Type B pancreatic cell (in vitro differentiated cells): ENCODE data around the gene RPL9. TPM values are rescaled to one million over a fixed set of nuclear protein-coding genes. Genes with fewer than 3 reads are reported as not detected.

Source experiments
- DNase-seq: peaks from one replicate; pipeline ENCODE4 v3.0.0; 2021; ENCODE audit warnings: mixed read lengths; ENCODE audit not compliant: unreplicated experiment; ENCODE audit errors: extremely low spot score
- H3K27ac Mint-ChIP-seq: 2 replicates; pipeline ENCODE4 v1.8.0; 2021; ENCODE audit warnings: mild to moderate bottlenecking, mixed read lengths
- H3K27me3 Mint-ChIP-seq: 2 replicates; pipeline ENCODE4 v1.8.0; 2021; ENCODE audit warnings: mixed read lengths
- H3K36me3 Mint-ChIP-seq: 2 replicates; pipeline ENCODE4 v1.8.0; 2021; ENCODE audit warnings: mixed read lengths
- H3K4me1 Mint-ChIP-seq: one replicate; pipeline ENCODE4 v1.8.0; 2021; ENCODE audit warnings: mixed read lengths; ENCODE audit not compliant: unreplicated experiment
- H3K4me3 Mint-ChIP-seq: 2 replicates; pipeline ENCODE4 v1.8.0; 2021; ENCODE audit warnings: mild to moderate bottlenecking, mixed read lengths
- H3K9me3 Mint-ChIP-seq: 2 replicates; pipeline ENCODE4 v1.8.0; 2021; ENCODE audit warnings: mixed read lengths
- total RNA-seq: library from RNA; stranded (reverse); gene quantifications from 2 replicates; pipeline ENCODE4 v1.2.1, GENCODE V29; 2021; ENCODE audit warnings: low replicate concordance
- TF ChIP-seq, protein P1 (sequence below): fragments of 200-600 bp; sonication (generic); conservative IDR thresholded peaks from 2 replicates; pipeline ENCODE4 v1.5.0; 2021; ENCODE audit warnings: antibody characterized with exemption, mild to moderate bottlenecking

RPL9 gene
- total RNA-seq, 1 donor from 2014 or later, result 1,887 TPM

DNA sequence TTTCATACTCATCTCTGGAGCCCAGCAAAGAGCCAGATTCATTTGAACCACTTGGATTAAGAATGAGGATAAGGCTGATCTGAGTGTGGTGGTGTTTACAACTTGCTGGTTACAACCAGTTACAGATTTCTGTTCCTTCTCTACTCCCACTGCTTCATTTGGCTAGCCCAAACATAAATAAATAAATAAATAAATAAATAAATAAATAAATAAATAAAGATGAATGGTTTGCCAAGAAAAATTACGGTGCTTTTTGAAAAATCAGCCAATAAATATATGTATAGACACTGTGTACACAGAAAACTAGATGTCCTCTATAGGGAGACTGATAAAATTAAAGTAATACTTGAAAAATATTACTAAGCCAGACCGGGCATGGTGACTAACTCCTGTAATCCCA lies 17.1 kb downstream of the RPL9 start:
- H3K4me1 Mint-ChIP-seq, result no peaks in the 10 kb centered on the region
- H3K27me3 Mint-ChIP-seq, result peaks cover 7% of the 10 kb centered on the region
- H3K36me3 Mint-ChIP-seq, result no peaks in the 10 kb centered on the region
- H3K9me3 Mint-ChIP-seq, result no peaks in the 10 kb centered on the region
- no peak overlapping the region for H3K27ac Mint-ChIP-seq
- DNase-seq, result no peak
- no peak overlapping the region for H3K4me3 Mint-ChIP-seq
- TF ChIP-seq, protein P1, sequence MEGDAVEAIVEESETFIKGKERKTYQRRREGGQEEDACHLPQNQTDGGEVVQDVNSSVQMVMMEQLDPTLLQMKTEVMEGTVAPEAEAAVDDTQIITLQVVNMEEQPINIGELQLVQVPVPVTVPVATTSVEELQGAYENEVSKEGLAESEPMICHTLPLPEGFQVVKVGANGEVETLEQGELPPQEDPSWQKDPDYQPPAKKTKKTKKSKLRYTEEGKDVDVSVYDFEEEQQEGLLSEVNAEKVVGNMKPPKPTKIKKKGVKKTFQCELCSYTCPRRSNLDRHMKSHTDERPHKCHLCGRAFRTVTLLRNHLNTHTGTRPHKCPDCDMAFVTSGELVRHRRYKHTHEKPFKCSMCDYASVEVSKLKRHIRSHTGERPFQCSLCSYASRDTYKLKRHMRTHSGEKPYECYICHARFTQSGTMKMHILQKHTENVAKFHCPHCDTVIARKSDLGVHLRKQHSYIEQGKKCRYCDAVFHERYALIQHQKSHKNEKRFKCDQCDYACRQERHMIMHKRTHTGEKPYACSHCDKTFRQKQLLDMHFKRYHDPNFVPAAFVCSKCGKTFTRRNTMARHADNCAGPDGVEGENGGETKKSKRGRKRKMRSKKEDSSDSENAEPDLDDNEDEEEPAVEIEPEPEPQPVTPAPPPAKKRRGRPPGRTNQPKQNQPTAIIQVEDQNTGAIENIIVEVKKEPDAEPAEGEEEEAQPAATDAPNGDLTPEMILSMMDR, result no peak

- Mint-ChIP-seq H3K9me3 (no peaks in the 10 kb centered on the region), H3K4me1 (no peaks in the 10 kb centered on the region)
These were observed 22.8 kb downstream of the RPL9 start for GRCh38 chr4:39435659-39436563.

GRCh38 chr4:39433878-39434492 lies 24.7 kb downstream of the RPL9 start:
- H3K4me3 Mint-ChIP-seq, result no peak overlapping the region
- no peak for DNase-seq
- no peaks in the 10 kb centered on the region for H3K4me1 Mint-ChIP-seq
- TF ChIP-seq, protein P1, result no peak
- no peak overlapping the region for H3K27ac Mint-ChIP-seq
- peaks cover 7% of the 10 kb centered on the region for H3K27me3 Mint-ChIP-seq
- H3K9me3 Mint-ChIP-seq, result no peaks in the 10 kb centered on the region
- no peaks in the 10 kb centered on the region for H3K36me3 Mint-ChIP-seq

More at GRCh38 chr4:39435659-39436563, 22.8 kb downstream of the RPL9 start:
- no peak for DNase-seq
- no peak overlapping the region for H3K4me3 Mint-ChIP-seq
- no peak overlapping the region for H3K27ac Mint-ChIP-seq
- H3K36me3 Mint-ChIP-seq, result no peaks in the 10 kb centered on the region
- H3K27me3 Mint-ChIP-seq, result peaks cover 7% of the 10 kb centered on the region
- TF ChIP-seq, protein P1, result no peak

GRCh38 chr4:39429476-39430334 lies 29.0 kb downstream of the RPL9 start:
- no peaks in the 10 kb centered on the region for H3K27me3 Mint-ChIP-seq
- H3K9me3 Mint-ChIP-seq, result no peaks in the 10 kb centered on the region

More at GRCh38 chr4:39429476-39430334, 29.0 kb downstream of the RPL9 start:
- TF ChIP-seq, protein P1, result no peak
- DNase-seq, result no peak
- H3K4me3 Mint-ChIP-seq, result no peak overlapping the region
- no peaks in the 10 kb centered on the region for H3K36me3 Mint-ChIP-seq
- peaks cover 4% of the 10 kb centered on the region for H3K4me1 Mint-ChIP-seq
- H3K27ac Mint-ChIP-seq, result no peak overlapping the region
